ENCODE results near the gene KIAA0513. TPM values are rescaled to one million over a fixed set of nuclear protein-coding genes. Genes with fewer than 3 reads are reported as not detected.

Gene KIAA0513
- total and polyA plus RNA-seq, 2 experiments from 2014 or later, result 5.3 to 5.4 TPM

GRCh38 chr16:85128079-85128837 lies 100.7 kb downstream of the KIAA0513 start:
- Histone ChIP-seq H4K20me1 (ENCODE audit: insufficient read depth) (no peaks in the 10 kb centered on the region), H3K9ac (no peak overlapping the region), H3K4me3 (no peak overlapping the region), H3K36me3 (ENCODE audit: low read depth) (no peaks in the 10 kb centered on the region), H3K4me1 (ENCODE audit: insufficient read depth) (peaks cover 28% of the 10 kb centered on the region), H3K27ac (no peak overlapping the region), H3K9me2 (ENCODE audit: insufficient read depth) (no peaks in the 10 kb centered on the region), H3K9me3 (ENCODE audit: low read depth) (no peaks in the 10 kb centered on the region), H3K4me2 (ENCODE audit: unreplicated experiment) (no peak overlapping the region), H3K79me2 (ENCODE audit: insufficient read depth) (no peaks in the 10 kb centered on the region), H2AFZ (no peak overlapping the region), H3F3A (ENCODE audit: insufficient read depth) (peaks cover 20% of the 10 kb centered on the region), H3K27me3 (replicated peaks; ENCODE audit: insufficient read depth) (no peaks in the 10 kb centered on the region)
- WGBS, 2 experiments (ENCODE audit: low coverage in 1 of 2, low lambda C conversion rate in 2 of 2, missing lambda C conversion rate in 2 of 2), result 94% methylated on average over 9 of the region's 9 CpGs
- no peak for DNase-seq
- in situ Hi-C loops (cut with MboI), result no loop called here
- TF ChIP-seq EZH2phosphoT487 (IDR thresholded peaks at IDR 0.05; ENCODE audit: insufficient read depth, low read depth) (no peak), EZH2 (IDR thresholded peaks at IDR 0.05; ENCODE audit: insufficient read depth, poor library complexity, severe bottlenecking) (no peak)

DNA sequence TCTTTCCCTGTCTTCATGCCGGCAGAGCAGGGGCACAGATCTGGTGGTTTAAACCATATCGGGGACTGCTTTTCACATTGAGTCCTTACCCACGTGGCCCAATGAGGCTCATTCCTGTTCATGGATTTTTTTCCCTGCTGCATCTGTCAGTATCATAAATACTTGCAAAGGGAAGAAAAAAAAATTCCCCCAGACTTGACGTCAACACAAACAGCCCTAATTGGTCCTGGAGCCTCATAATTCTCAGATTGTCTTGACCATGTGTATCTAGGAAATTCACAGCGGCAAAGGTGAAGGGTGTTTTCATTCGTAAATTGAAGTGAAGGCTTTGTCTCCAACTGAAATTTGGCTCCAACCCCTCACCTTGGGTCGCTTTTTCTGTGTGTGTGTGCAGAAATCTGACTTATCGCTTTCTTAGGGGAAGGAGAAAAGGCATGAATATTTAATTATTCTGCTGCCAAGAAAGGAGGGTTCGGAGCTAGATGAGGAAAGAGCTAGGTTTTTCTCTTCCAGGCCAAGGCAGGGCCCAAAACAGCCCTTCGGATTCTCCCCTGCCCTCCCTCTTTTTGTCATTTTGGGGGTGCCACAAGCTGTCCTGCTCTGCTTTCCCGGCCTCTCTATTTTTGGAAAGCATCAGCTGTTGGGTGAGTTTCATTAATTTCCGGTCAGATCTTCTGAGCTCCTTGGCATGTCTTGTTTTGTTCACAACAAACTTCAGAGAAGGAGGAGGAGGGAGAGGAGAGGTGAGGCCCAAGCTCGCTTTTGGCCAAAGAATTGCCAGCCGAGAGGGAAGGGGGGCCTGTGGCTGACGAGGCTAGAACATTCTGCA lies 102.5 kb downstream of the KIAA0513 start:
- peak overlapping the region; percentile 62 for H3K4me2 ChIP-seq (ENCODE audit: unreplicated experiment)
- peaks cover 28% of the 10 kb centered on the region for H3K4me1 ChIP-seq (ENCODE audit: insufficient read depth)
- H3K27ac ChIP-seq, result peak overlapping the region; percentile 69
- no peaks in the 10 kb centered on the region for H3K79me2 ChIP-seq (ENCODE audit: insufficient read depth)
- DNase-seq, result peak; percentile 77
- H3K9me3 ChIP-seq (ENCODE audit: low read depth), result no peaks in the 10 kb centered on the region
- H3F3A ChIP-seq (ENCODE audit: insufficient read depth), result peaks cover 20% of the 10 kb centered on the region
- 9 to 10% methylated on average over 15 of the region's 15 CpGs for WGBS, 2 experiments (ENCODE audit: low coverage in 1 of 2, low lambda C conversion rate in 2 of 2, missing lambda C conversion rate in 2 of 2)
- no peak overlapping the region for H3K4me3 ChIP-seq
- H2AFZ ChIP-seq, result peak overlapping the region; percentile 89
- H4K20me1 ChIP-seq (ENCODE audit: insufficient read depth), result no peaks in the 10 kb centered on the region
- H3K27me3 ChIP-seq (replicated peaks; ENCODE audit: insufficient read depth), result no peaks in the 10 kb centered on the region
- in situ Hi-C loops (cut with MboI), result no loop called here
- H3K36me3 ChIP-seq (ENCODE audit: low read depth), result no peaks in the 10 kb centered on the region
- H3K9ac ChIP-seq, result peak overlapping the region; percentile 75
- TF ChIP-seq EZH2 (IDR thresholded peaks at IDR 0.05; ENCODE audit: insufficient read depth, poor library complexity, severe bottlenecking) (no peak), EZH2phosphoT487 (IDR thresholded peaks at IDR 0.05; ENCODE audit: insufficient read depth, low read depth) (no peak)
- no peaks in the 10 kb centered on the region for H3K9me2 ChIP-seq (ENCODE audit: insufficient read depth)

DNA sequence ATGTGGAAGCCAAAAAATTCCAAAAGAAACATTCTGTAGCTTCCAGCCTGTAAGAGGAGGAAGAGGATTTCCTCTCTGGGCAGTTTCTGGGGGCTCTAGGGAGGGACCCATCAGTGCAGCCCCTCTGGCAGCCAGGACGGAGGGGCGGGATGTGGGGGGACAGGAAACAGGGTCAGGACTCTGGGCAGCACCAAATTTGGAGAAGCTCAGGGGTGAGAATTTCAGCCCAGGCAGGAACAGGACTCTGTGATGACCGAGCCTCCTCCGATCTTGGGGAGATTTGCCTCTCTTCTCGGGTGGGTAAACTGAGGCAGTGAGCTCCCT lies 103.1 kb downstream of the KIAA0513 start:
- Histone ChIP-seq H3K27ac (peak overlapping the region; percentile 69), H3K9ac (peak overlapping the region; percentile 75), H3K9me2 (ENCODE audit: insufficient read depth) (no peaks in the 10 kb centered on the region), H4K20me1 (ENCODE audit: insufficient read depth) (no peaks in the 10 kb centered on the region), H3K79me2 (ENCODE audit: insufficient read depth) (no peaks in the 10 kb centered on the region), H3F3A (ENCODE audit: insufficient read depth) (peaks cover 20% of the 10 kb centered on the region), H3K27me3 (replicated peaks; ENCODE audit: insufficient read depth) (no peaks in the 10 kb centered on the region), H2AFZ (peak overlapping the region; percentile 89), H3K4me3 (no peak overlapping the region), H3K9me3 (ENCODE audit: low read depth) (no peaks in the 10 kb centered on the region), H3K4me2 (ENCODE audit: unreplicated experiment) (peak overlapping the region; percentile 62), H3K36me3 (ENCODE audit: low read depth) (no peaks in the 10 kb centered on the region), H3K4me1 (ENCODE audit: insufficient read depth) (peaks cover 28% of the 10 kb centered on the region)
- no peak for DNase-seq
- WGBS, 2 experiments (ENCODE audit: low coverage in 1 of 2, low lambda C conversion rate in 2 of 2, missing lambda C conversion rate in 2 of 2), result 41 to 46% methylated on average over 5 of the region's 5 CpGs
- no peak for TF ChIP-seq EZH2phosphoT487 (IDR thresholded peaks at IDR 0.05; ENCODE audit: insufficient read depth, low read depth)
- no peak for TF ChIP-seq EZH2 (IDR thresholded peaks at IDR 0.05; ENCODE audit: insufficient read depth, poor library complexity, severe bottlenecking)
- in situ Hi-C loops (cut with MboI), result no loop called here

DNA sequence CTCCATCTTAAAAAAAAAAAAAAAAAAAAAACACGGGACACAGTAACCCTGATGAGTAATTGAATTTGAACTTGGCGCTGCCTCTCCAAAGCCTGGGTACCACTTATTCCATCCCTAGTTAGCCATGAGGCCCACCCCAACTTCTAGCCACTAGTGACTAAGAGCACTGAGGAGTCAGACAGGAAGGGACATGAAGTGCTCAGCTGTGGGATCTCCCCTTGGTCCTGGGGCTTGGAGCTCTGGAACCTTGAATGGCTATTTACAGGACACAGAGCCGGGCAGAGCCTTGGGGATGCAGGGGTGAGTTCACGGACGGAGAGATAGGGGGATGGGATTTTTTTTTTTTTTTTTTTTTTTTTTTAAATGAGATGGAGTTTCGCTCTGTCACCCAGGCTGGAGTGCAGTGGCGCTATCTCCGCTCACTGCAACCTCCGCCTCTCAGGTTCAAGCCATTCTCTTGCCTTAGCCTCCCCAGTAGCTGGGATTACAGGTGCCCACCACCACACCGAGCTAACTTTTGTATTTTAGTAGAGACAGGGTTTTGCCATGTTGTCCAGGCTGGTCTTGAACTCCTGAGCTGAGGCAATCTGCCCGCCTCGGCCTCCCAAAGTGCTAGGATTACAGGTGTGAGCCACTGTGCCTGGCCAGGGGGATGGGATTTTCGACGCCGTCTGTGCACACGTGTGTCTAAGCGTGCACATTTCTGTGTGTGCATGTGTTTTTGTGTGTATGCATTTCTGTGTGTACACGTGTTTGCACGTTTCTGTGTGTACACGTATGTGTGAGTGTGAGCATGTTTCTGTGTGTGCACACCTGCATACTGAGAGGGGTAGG lies 105.1 kb downstream of the KIAA0513 start:
- no peak for TF ChIP-seq EZH2 (IDR thresholded peaks at IDR 0.05; ENCODE audit: insufficient read depth, poor library complexity, severe bottlenecking)
- no peak for TF ChIP-seq EZH2phosphoT487 (IDR thresholded peaks at IDR 0.05; ENCODE audit: insufficient read depth, low read depth)
- Histone ChIP-seq H3K4me1 (ENCODE audit: insufficient read depth) (peaks cover 25% of the 10 kb centered on the region), H3K27me3 (replicated peaks; ENCODE audit: insufficient read depth) (no peaks in the 10 kb centered on the region), H3K79me2 (ENCODE audit: insufficient read depth) (no peaks in the 10 kb centered on the region), H3K4me2 (ENCODE audit: unreplicated experiment) (no peak overlapping the region), H3K9me3 (ENCODE audit: low read depth) (no peaks in the 10 kb centered on the region), H3F3A (ENCODE audit: insufficient read depth) (peaks cover 20% of the 10 kb centered on the region), H2AFZ (no peak overlapping the region), H3K36me3 (ENCODE audit: low read depth) (no peaks in the 10 kb centered on the region), H3K4me3 (no peak overlapping the region), H4K20me1 (ENCODE audit: insufficient read depth) (no peaks in the 10 kb centered on the region), H3K27ac (no peak overlapping the region), H3K9ac (no peak overlapping the region), H3K9me2 (ENCODE audit: insufficient read depth) (no peaks in the 10 kb centered on the region)
- WGBS, 2 experiments (ENCODE audit: low coverage in 1 of 2, low lambda C conversion rate in 2 of 2, missing lambda C conversion rate in 2 of 2), result 89 to 90% methylated on average over 18 to 20 of the region's 20 CpGs
- in situ Hi-C loops (cut with MboI), result no loop called here
- peak; percentile 56 for DNase-seq

All from GM23248 (cell line).